ENCODE measurements around the gene AATK.

DNA sequence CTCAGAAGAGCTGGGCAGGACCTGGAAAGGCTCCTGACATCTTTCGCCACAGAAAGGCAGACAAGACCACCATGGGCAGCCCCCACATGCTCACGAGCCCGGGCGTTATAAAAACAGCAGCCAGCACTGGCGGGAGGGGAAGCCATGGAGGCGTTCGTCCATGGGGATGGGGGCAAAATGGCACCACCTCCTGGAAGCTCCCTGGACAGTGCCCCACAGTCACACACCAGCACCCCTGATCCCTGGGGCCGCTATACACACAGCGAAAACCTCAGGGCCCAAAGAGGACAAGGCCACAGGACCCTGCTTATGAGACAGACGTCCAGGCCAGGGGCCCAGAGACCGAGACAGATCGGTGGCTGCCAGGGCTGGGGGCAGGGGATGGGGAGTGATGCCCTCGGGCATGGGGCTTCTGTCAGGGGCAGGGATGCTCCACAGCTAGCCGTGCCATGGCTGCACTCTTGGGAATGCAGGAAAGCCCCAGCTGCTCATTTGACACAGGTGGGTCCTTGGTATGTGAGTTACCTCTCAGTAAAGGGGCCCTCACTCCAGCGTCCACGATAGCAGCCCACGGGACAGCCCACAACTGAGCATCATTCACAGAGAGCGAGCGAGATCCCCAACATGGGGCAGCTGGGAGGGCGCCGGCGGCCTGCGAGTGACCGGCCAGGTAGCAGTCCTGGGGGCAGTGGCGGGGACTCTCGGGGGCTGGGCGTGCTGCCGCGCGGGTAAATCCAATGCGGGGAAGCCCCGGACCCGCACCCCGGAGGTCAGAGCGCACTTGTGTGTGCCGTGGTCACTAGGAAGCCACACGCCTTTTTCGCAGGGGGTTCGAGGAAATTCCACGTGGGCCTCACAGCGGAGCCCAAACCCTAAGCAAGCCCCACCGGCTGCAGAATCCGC, 7.1 kb downstream of the AATK start:
- TF ChIP-seq ISL1 (CRISPR knock-in tag; IDR thresholded peaks at IDR 0.05) = no peak
- no peak for TF ChIP-seq ARNTL (CRISPR knock-in tag; IDR thresholded peaks at IDR 0.05; ENCODE audit: borderline replicate concordance, low read depth)
- no peak for TF ChIP-seq BACH2 (CRISPR knock-in tag; IDR thresholded peaks at IDR 0.05; ENCODE audit: borderline replicate concordance)
- no peak for TF ChIP-seq ZFP3 (CRISPR knock-in tag; IDR thresholded peaks at IDR 0.05)
- TF ChIP-seq PPARA (CRISPR knock-in tag; IDR thresholded peaks at IDR 0.05; ENCODE audit: borderline replicate concordance) = no peak
- TF ChIP-seq, protein P1, sequence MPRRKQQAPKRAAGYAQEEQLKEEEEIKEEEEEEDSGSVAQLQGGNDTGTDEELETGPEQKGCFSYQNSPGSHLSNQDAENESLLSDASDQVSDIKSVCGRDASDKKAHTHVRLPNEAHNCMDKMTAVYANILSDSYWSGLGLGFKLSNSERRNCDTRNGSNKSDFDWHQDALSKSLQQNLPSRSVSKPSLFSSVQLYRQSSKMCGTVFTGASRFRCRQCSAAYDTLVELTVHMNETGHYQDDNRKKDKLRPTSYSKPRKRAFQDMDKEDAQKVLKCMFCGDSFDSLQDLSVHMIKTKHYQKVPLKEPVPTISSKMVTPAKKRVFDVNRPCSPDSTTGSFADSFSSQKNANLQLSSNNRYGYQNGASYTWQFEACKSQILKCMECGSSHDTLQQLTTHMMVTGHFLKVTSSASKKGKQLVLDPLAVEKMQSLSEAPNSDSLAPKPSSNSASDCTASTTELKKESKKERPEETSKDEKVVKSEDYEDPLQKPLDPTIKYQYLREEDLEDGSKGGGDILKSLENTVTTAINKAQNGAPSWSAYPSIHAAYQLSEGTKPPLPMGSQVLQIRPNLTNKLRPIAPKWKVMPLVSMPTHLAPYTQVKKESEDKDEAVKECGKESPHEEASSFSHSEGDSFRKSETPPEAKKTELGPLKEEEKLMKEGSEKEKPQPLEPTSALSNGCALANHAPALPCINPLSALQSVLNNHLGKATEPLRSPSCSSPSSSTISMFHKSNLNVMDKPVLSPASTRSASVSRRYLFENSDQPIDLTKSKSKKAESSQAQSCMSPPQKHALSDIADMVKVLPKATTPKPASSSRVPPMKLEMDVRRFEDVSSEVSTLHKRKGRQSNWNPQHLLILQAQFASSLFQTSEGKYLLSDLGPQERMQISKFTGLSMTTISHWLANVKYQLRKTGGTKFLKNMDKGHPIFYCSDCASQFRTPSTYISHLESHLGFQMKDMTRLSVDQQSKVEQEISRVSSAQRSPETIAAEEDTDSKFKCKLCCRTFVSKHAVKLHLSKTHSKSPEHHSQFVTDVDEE (CRISPR knock-in tag; IDR thresholded peaks at IDR 0.05) = no peak
- TF ChIP-seq ESRRG (CRISPR knock-in tag; IDR thresholded peaks at IDR 0.05) = no peak
- TF ChIP-seq TOX (CRISPR knock-in tag; IDR thresholded peaks at IDR 0.05; ENCODE audit: borderline replicate concordance) = no peak
- TF ChIP-seq, protein P2, sequence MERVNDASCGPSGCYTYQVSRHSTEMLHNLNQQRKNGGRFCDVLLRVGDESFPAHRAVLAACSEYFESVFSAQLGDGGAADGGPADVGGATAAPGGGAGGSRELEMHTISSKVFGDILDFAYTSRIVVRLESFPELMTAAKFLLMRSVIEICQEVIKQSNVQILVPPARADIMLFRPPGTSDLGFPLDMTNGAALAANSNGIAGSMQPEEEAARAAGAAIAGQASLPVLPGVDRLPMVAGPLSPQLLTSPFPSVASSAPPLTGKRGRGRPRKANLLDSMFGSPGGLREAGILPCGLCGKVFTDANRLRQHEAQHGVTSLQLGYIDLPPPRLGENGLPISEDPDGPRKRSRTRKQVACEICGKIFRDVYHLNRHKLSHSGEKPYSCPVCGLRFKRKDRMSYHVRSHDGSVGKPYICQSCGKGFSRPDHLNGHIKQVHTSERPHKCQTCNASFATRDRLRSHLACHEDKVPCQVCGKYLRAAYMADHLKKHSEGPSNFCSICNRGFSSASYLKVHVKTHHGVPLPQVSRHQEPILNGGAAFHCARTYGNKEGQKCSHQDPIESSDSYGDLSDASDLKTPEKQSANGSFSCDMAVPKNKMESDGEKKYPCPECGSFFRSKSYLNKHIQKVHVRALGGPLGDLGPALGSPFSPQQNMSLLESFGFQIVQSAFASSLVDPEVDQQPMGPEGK (CRISPR knock-in tag; IDR thresholded peaks at IDR 0.05; ENCODE audit: borderline replicate concordance) = no peak

All from SK-N-SH treated with all-trans-retinoic acid at 6 μM for 48 hours (cell line).